ENCODE data around the gene ROBO1.
A peak's percentile ranks its signal among the peaks of the same experiment; 100 is the strongest.

ROBO1 gene

DNA sequence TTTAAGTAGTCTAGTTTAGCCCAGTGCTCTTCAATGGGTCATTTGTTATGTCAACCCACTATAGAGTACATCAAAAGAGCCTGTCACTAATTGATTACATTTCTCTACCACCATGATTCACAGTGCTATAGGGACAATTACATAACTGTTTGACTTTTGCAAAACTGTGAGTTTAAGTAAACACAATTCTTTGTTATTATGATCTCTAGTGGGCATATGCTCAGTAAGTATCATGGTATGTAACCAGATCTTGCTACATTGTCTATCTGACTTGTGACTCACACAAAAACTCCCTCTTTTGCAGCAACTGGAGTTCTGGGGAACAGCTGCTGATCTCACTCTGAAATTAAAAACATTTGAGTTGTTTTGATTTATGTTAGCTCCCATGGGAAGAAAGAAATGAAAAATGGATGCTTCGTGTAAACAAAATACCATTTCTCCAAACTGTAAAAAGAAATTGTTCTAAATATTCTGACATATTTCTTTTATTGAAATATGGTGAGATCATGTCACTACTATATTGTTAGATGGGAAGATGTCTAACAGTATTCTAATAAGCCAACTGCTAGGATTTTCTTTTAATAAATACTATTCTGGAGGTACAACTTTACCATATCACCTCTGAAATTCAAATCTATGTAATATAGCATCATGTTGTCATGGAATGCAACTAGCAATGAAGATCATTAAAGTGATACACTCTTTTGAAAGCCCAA lies 470.4 kb downstream of the ROBO1 start:
- peak; percentile 99 for DNase-seq

DNA sequence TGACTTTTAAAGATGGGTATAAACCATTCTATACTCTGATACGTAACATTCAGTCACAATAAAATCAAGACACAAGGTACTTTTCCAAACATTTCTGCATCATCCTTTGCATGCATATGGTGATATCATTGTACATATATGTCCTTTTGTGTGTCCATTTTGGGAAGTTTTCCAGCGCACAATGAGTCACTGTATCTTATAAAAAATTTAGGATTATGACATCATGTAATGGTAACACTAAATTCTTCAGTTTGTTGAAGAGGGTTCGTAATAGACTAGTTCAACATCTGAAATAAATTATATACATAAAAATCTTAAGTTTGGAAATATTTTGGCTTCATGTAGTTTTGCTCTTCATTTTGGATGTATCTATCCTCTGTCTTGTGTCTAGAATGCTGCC lies 480.9 kb downstream of the ROBO1 start:
- no peak for DNase-seq

DNA sequence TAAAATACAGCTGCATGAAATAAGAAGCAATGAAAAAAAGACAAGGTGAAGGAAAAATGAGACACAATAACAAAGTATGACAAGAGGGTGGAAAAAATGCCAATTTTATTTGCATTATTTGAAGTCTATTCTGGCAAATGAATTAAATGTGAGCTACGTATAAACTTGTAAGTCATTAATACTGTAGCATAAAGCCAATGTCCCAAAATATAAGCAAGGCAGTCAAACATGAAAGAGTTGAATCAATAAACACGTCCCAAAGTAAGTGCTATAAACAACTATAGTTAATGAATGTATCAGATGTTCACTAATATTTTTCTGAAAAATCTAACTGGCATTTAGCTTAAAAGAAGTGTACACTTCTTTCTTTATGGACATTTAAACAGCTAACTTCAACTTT lies 481.9 kb downstream of the ROBO1 start:
- no peak for DNase-seq

DNA sequence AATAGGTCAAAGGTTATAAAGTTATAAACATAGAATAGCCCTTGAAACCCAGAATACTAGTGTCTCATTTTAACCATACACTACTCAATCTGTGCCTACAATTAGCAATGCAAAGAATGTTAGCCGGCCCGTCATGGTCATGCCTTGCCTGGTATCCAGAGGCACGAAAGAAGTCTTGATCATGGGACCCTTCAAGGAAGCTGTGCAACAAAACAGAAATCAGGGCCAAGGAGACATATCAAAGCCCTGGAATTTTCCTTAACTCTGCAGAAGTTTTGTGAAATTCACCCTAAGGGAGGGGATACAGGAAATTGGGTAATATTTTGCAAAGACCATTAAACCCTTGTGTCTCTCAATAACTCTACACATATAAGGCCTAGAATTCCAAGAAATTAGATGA lies 482.4 kb downstream of the ROBO1 start:
- no peak for DNase-seq

DNA sequence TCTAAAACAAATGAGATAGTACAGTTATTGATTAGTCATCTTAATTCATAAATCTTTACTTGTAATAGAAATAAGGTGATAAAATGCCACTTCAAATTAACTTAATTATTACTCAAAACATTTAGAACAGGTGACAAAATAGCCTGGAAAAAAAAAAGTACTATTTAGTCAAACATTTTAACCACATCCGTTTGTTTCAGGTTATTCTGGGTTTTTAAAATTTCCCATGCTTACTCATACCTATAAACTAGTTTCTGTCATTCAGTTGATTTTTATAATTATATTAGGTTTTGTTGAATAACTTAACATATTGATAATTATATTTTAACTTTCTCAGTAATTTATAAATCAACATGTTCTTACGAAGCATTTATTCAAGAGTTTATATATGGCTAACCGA lies 483.0 kb downstream of the ROBO1 start:
- no peak for DNase-seq

DNA sequence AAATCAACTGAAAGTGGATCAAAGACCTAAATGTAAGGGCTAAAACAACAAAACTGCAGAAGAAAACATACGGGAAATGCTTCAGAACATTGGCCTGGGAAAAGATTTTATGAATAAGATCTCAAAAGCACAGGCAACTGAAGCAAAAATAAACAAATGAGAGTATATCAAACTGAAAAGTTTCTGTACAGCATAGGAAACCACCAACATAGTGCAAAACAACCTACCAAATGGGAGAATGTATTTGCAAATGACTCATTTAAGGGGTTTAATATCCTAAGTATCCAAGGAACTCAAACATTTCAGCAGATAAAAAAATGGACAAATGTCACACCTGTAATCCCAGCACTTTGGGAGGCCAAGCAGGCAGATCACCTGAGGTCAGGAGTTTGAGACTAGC lies 489.1 kb downstream of the ROBO1 start:
- DNase-seq = no peak

DNA sequence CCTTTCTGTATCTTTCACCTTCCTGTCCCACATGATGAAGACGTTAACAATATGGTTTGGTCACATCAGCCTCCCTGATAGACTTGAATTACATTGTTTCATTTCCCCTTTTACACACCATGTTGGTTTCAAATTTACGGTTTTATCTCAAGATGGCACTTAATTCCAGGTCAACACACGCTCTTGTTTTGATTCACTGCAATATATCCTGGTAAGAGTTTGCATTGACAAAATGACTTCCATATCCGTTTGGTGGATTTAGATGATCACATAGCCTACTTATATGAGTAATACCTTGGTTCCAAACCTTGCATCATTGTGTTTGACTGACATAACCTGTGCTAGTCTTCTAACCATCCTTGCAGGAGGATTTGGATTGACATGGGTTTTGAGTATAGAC lies 499.4 kb downstream of the ROBO1 start:
- DNase-seq = no peak

DNA sequence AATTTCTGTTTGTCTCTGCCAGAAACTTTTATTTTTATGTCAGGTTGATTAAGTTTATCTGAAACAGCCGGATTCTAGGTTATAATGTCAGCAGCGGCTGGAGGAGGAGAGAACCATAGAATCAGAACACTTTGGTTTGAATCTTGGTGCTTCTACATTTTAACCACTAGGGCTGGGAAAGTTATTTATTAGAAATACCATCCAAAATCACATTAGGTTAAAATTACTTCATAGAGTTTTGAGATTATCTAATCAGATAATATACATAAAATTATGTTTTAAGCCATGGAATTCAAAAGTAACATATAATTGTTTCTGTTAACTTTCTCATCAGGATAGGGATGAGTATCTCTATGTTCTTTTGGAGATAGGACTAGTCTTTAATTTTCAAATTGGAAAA lies 502.9 kb downstream of the ROBO1 start:
- no peak for DNase-seq

DNA sequence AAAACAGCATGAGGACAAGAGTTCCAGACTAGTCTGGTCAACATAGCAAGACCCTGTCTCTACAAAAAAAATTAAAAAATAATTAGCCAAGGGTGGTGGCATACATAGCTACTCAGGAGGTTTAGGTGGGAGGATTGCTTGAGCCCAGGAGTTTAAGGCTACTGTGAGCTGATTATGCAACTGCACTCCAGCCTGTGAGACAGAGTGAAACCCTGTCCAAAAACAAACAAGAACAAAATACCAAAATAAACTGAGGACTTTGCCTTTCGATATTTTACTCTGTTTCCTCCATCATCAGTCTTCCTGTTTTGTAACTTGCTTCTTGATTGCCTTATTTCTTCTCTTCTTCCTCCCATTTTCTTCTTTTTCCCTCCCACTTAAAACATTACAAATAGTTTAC lies 504.4 kb downstream of the ROBO1 start:
- no peak for DNase-seq

DNA sequence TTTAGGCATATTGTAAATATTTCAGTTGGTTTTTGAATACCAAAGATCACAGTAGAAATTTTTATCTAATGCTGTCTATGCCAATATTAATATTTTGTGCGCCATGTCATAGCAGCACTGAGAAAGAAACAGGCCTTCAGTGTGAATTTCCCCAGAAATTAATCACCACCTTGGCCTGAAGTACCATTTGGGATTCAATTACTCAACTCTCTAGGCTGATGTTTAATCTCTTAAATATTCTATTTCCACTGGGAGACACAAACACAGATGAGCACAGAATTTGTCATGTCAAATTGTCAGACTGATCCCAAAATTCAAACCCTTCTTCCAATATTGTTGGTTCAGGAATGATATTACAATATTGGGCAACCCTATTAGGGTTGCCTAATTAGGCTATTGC lies 509.3 kb downstream of the ROBO1 start:
- DNase-seq = no peak

DNA sequence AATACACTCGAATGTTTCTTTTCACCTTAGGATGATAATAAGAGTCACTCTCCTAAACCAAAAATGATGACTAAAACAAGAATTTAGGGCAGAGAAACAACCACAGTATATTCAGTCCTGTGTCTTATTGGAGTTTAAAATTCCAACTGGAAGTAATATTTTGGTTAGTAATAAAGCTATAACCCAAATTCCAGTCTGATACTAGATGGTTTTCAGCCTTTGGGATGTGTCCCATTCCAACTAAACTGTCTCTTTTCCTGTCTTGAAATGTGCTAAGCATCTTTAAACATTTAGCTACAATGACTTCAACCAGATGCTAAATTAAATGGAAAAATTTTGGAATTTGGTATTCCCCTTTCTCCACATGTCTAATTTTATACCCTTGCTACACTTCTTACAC lies 510.0 kb downstream of the ROBO1 start:
- DNase-seq = no peak

DNA sequence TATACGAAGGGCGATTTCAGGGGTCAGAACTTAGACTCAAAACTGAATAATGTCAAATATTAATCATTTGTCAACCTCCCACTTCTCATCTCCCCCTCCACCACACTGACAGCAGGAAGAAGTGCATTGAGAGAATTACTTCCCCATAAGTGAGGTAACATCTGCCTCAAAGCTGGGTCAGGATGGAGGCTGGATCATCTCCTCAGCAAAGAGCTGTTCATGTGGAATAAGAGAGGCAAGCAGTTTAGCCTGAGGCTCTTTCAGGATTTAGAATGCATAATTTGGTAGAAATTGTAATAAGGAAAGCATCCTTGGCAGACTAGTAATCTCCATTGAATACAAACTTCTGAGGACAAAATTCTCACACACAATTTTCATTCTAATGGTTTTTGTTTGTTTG lies 512.1 kb downstream of the ROBO1 start:
- DNase-seq = no peak

DNA sequence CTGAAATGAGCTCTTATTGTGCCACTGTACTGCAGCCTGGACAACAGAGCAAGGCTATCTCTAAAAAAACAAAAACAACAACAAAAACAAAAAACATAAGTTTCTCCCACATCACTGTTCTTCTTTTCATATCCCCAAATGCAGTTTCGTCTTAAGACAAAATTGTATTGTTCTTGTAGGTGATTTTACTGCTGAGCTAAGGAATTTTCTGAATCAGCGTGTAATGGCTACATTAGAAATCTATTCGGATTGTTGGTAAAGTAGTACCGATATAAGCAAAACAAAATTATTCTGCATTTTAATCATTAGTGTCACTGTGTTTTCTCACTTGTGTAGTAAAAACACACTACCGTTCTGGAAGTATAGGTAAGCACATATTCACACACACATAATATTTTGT lies 512.5 kb downstream of the ROBO1 start:
- no peak for DNase-seq

DNA sequence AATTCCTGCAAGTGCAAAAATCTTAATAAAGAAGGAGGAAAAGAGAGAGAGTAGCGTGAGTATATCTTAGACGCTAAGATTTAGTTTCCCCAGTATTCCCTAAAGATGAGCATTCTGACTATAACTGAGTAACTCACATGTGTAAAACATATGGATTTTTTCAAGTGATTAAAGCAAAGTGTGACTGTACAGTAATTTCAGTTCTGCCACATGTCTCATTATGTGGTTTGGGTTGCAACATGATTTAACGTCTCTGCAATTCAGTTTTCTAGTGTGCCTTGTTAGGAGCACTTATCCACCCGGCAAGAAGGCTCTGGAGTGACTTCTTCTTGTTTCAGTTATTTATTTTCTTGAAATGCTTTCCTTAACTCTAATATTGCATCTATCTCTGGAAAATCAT lies 514.1 kb downstream of the ROBO1 start:
- DNase-seq = no peak

DNA sequence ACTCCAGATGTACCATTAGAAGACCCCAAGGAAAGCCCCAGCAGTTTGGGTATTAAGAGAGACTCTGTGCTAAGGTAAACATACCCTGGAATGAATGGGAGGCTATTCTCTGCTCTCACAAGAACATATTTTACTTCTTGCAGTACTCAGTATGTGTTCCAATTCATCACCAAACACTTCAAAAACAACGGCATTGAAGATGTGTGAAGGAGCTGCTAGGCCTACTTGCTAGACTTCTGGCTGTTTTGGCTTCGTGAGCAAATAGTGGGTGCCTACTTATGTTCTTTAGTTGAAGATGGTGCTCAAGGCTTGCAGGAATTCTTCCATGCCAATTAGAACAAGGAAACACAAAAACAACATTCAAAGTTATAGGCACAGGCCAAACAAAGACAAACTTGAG lies 514.5 kb downstream of the ROBO1 start:
- no peak for DNase-seq

DNA sequence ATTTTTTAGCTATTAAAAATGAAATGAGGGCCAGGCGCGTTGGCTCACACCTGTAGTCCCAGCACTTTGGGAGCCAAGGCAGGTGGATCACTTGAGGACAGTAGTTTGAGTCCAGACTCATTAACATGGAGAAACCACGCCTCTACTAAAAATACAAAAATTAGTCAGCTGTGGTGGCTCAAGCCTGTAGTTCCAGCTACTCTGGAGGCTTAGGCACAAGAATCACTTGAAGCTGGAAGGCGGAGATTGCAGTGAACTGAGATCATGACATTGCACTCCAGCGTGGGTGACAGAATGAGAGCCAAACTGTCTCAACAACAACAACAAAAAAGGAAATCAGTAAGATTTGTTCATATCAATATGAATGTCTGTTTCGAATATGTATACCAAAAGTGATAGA lies 517.1 kb downstream of the ROBO1 start:
- DNase-seq = no peak

DNA sequence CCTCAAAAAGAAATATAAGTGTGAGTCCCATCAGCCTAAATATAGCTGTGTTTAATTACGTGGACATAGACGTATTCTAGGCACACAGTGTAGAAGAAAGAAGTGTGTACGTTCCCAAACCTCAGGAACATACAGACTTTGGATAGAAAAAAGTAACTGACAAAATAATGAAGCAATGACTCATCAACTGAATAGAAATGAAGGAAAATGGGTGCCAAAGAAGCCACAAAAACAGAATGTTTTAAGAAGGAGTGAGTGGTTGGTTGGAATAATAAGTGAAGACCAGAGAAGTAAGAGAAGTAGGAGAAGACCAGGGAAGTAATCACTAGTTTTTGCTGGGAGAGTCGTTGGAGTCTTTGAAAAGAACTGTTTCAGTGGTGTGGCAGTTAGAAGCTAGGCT lies 518.1 kb downstream of the ROBO1 start:
- DNase-seq = no peak

DNA sequence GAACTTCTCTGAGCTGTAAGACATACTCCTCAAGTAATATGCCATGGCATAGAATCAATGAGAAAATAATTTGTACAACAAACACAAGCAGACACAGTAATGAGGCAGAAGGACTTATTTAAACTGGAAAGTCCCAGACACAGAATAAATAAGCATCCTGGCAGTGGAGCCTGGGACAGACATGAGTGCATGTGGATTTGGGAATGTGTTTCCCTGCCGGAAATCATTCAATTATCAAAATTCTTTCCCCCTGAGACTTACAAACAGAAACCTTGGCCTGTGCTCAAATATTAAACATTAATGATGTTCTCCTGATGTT lies 520.1 kb downstream of the ROBO1 start:
- DNase-seq = no peak

DNA sequence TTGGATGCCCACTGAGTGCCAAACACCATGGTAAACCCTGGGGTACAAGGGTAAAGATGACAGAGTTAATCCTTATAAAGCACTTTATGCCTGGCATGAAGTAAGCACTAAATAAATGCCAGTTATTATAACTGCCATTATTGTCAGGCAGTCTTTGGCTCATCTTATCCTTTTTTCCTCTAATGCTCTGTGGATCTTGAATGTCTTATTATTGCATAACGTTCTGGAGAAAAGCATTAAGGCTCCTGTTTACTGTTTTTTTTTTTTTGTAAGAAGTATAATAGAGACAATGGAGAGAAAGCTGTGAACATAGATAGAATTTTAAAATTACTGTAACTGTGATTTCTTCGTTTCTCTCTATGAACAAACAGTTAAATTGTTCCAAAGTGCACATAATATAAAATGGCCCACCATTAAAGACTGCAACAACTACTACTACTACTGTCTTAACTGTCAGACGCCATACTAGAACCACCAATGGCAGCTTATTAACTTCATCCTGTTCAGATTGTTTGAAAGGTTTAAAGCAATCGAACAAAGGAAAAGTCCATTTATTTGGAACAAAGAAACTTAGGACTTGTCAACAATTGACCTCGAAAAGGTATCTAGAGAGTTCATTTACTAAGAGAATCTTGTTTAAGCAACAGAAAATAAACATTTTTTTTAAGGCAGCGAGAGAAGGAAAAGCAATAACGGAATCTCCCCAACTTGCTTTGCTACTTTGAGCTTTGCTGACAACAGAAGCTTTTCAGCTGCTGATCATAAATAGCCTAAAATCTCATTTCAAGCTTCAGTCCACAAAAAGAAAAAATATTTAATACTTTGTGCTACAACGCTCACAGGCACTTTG lies 520.7 kb downstream of the ROBO1 start:
- no peak for DNase-seq

DNA sequence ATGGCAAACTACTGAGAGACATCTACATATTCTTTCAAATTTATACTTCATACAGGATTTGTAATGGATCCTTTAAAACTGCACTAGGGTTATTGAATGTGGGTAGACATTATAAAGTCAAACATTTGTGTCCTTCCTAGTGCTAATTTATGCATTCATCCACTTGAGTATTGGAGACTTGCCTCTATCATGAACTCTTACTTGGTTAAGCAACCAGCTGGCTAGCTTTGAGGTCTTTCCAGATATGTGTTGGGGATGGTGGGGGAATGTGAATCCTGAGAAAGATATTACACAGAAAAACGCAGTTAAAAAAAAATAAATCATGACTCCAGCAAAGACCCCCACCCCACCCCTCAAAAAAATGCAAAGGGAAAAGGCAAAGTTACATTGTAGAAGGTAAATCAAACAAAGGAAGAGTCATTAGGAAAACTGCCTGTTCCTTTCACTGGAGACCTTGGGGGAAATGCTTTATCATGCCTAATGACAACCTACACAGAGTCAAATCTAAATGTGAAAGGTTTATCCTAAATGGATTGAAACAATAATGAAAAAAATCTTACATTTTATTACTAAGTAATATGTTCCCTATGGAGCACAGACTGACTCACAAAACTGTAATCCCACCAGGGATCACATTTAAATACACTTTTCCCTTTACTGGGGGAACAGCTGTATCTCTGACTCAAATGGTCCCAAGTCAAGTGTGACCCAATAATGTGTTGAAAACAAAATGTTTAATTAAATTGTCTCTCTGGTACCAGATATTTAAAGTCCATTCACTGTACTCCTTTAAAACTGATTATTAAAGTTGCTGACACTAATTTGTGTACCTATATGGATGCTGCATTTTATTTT lies 522.3 kb downstream of the ROBO1 start:
- DNase-seq = no peak

DNA sequence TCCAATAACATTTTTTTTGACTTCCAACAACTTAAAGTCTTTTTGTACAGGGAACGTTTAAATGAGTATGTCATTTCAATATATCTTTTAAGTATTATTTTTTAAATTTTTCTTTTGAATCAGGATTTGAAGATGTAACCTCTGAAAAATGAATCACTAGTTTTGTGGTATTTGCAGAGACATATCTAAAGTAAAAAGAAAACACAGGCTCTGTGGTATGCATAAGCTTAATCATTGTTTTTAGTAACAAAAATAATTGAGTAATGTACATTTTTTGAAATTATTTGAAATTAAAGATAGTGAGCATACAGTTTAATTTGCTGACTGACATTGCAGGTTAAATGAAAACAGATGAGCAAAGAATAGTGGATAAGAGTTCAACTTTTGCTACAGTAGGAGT lies 531.3 kb downstream of the ROBO1 start:
- DNase-seq = no peak

DNA sequence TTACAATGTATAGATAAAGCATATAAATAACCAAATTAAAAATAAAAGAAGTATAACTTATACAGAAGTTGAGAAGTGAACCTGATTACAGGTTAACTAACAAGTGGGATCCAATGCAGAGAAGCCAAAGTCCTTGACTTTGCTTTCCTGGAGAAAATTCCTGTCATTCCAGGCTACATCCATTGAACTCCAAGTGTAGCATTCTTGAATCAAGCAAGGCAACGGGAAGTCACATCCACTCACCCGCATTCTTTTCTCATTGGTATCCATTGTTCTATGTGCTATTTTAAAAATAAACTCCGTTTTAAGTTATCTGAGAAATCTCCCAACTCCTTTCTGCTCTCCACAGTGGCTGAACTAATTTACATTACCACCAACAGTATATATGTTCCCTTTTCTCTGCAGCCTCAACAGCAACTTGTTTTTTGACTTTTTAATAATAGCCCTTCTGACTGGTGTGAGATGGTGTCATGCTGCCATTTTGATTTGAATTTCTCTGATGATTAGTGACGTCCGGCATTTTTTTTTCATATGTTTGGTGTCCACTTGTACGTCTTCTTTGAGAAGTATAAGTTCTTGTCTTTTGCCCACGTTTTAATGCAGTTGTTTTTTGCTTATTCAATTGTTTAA lies 534.3 kb downstream of the ROBO1 start:
- DNase-seq = no peak

DNA sequence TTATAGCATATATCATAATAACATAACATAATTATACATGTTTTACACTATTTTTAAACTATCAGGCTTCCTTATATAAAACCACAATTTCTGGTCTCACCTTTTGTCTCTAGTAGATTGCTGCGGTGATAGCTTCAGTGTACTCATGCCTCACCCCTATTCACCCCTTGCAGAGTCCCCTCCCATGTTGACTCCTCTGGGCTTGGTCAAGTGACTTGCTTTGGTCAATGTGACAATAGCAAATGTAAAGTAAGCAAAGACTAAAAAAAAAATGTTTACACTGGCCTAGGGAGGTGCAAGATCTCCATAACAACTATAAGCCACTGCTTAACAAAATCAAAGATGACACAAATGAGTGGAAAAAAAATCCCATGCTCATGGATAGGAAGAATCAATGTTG lies 537.5 kb downstream of the ROBO1 start:
- DNase-seq = no peak

Data from SHP77 treated with DMSO at 0.1 percent for 48 hours (cell line).